ENCODE measurements around the gene WDR70. TPM values are rescaled to one million over a fixed set of nuclear protein-coding genes. Genes with fewer than 3 reads are reported as not detected.
"Not testable (repeated sequence)": the region's sequence is repeated elsewhere in the genome, so short reads cannot be mapped to it uniquely, and the experiment has no call there.

Gene WDR70
- 34.3 TPM for total RNA-seq

DNA sequence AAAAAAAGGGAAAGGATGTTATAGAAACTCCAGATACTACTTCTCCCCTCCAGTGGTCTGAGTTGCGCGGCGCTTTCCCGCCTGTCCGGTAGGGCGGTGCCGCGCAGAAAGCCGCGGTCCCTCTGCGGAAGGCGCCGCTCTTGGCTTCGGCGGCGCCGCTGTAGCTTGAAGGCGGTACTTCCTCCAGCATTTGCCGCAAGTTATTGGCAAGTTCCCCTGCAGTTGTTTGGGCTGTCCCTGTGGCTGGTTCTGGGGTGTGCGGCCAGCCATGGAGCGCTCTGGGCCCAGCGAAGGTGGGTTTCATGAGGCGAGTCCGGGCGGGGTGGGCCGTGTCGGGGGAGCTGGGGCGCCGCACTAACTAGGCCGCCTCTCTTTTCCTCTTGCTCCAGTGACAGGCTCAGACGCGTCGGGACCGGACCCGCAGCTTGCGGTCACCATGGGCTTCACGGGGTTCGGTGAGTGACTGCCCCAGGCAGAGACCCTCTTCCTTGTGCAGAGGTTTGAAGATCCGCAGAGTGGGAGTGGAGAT lies at the start of gene WDR70:
Gene WDR70 (plus strand): TSS at position 219 of the 529 bp plus-strand sequence. CDS start 50 bp downstream, at position 269.
- DNase-seq: peak; percentile 79

- not testable (repeated sequence) for DNase-seq
Measured at GRCh38 chr5:37334754-37335153, 44.4 kb upstream of the WDR70 start.

GRCh38 chr5:37342741-37343140 lies 36.4 kb upstream of the WDR70 start:
- not testable (repeated sequence) for DNase-seq

GRCh38 chr5:37355161-37355560 lies 24.0 kb upstream of the WDR70 start:
- DNase-seq: no peak

GRCh38 chr5:37370550-37370863 lies 8.6 kb upstream of the WDR70 start:
- no peak for DNase-seq

DNA sequence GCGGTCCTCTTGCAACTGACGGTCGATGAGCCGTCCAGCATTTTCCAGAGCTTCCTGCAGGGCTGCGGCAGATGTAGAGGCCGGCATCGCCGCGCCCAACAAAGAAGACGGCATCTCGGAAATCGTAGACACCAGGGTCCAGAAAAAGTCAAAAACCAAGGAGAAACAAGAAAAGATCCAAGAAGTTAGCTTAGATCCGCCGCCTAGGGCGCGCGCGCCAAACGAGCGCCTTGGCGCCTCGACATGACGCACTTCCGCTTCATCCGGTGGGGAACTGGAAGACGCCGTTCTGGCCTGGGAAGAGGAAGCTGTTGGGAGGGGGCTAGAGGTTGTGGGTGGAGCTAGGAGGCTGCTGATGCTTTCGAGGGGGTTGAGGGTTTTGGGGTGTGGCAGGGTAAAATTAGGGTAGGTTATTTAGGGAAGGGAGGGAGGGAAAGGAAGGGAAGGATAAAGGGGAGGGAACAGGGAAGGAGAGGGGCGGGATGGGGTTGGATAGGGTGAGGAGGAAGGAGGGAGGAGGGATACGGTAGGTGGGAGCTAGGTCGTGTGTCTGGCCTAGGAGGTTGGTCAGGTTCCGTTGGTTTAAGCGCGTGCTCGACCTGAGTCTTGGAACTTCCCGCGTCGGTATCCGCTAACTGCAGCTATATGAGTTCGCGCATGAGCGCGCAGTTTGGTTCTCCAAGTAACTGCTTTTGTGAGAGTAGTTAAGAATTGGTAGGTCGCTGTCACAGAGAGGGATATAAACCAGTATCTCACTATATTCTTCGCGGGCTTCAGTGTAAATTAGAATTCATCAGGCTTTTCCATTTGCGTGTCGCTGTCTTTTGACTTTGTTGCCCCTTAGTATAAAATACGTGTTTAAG lies 8.0 kb upstream of the WDR70 start, which contains the start of gene NUP155:
Gene NUP155 (minus strand): TSS at position 243 of the 863 bp plus-strand sequence. CDS start 129 bp downstream, at position 114.
- peak; percentile 96 for DNase-seq

DNA sequence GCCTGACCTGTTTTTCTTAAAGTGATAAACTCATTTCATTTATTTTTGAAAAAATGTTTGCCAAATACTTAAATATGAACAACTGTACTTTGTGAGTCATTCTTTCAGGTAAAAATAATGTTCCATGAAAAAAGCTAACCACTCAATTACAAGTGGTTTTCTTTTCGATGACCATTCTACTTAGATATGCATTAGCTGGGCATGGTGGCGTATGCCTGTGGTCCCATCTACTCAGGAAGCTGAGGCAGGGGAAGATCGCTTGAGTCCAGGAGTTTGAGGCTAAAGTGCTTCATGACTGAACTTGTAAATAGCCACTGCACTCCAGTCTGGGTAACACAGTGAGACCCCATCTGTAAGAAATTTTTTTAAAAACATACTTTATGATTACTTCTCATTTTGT lies 4.0 kb upstream of the WDR70 start:
- no peak for DNase-seq

DNA sequence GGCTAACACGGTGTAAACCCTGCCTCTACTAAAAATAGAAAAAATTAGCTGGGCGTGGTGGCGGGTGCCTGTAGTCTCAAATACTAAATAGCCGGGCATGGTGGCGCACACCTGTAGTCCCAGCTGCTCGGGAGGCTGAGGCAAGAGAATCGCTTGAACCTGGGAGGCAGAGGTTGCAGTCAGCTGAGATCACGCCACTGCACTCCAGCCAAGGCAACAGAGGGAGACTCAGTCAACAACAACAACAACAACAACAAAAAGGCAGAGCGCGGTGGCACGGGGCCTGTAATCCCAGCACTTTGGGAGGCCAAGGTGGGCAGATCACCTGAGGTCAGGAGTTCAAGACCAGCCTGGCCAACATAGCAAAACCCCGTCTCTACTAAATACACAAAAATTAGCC lies 1.1 kb upstream of the WDR70 start:
- not testable (repeated sequence) for DNase-seq

DNA sequence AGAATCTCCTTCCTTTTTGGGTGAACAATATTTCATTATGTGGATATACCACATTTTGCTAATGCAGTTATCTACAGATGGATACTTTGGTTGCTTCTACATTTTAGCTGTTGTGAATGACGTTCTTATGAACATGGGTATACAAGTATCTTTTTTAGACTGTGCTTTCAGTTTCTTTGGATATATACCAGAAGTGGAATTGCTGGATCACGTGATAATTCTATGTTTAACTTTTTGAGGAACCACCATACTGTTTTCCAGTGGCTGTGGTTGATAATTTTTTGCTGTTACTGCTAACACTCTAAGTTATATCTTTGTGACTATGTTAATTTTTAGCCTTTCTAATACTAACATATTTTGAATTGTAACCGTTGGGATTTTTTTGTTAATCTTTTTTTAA lies 12.5 kb downstream of the WDR70 start:
- DNase-seq: no peak

DNA sequence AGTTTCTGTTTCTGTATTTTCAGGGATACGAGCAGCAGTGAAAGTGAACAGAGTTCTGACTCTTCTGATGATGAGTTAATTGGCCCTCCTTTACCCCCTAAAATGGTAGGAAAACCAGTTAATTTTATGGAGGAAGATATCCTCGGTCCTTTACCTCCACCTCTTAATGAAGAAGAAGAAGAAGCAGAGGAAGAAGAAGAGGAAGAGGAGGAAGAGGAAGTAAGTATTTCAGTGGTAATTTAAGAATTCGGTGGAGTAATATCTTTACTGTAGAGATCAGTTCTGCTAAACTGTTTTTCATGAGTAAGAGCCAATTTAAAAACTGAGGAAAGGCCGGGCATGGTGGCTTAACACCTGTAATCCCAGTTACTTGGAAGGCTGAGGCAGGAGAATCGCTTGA lies 17.2 kb downstream of the WDR70 start:
- DNase-seq: no peak

DNA sequence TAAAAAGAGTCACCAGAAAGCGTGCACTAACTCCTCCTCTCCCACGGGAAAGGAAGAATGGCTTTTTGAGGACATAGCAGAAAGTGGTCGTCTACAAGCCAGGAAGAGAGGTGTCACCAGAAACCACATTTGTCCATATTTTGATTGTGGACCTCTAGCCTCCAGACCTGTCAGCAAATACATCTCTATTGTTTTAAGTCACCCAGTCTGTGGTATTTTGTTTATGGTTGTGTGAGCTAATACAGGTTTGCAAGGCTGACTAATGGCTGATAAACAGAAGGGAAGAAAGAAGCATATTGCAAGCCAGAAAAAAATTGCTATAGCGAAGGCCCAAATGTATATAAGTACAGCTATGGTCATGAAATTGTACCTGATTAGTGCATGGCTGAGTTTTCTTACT lies 21.4 kb downstream of the WDR70 start:
- no peak for DNase-seq

DNA sequence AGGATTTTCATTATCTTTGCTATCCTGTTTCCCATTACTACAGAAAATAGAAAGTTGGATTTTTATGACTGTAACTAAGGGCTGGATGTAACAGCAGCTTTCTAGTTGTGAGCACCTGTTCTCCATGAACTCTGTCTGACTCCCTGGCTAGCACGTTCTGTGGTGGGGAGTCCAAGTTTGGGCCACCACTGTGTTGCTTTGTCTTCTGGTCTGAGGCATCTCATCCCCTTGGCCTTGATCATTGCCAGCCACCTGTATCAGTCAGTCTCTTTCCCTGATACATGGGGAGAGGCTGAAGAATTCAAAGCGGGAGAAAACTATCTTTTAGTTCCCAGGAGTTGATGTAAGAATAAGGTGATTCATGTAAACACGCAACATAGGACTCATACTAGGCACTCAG lies 33.4 kb downstream of the WDR70 start:
- DNase-seq: no peak

DNA sequence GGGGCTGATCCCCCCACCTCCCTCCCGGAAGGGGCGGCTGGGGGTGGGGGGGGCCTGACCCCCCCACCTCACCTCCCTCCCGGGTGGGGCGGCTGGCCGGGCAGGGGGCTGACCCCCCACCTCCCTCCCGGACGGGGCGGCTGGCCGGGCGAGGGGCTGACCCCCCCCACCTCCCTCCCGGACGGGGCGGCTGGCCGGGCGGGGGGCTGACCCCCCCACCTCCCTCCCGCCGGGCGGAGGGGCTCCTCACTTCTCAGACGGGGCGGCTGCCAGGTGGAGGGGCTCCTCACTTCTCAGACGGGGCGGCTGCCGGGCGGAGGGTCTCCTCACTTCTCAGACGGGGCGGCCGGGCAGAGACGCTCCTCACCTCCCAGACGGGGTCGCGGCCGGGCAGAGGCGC lies 36.3 kb downstream of the WDR70 start:
- not testable (repeated sequence) for DNase-seq

DNA sequence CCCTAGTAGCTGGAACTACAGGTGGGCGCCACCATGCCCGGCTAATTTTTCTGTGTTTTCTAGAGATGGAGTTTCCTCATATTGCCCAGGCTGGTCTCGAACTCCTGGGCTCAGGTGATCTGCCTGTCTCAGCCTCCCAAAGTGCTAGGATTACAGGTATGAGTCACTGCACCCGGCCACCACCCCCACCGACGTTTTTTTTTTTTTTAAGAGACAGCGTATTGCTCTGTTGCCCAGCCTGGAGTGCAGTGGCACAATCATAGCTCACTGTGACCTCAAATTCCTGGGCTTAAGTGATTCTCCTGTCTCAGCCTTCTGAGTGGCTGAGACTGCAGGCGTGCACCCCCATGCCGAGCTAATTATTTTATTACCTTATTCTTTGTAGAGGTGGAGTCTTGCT lies 38.2 kb downstream of the WDR70 start:
- no peak for DNase-seq

GRCh38 chr5:37424441-37424840 lies 45.3 kb downstream of the WDR70 start:
- DNase-seq: no peak

DNA sequence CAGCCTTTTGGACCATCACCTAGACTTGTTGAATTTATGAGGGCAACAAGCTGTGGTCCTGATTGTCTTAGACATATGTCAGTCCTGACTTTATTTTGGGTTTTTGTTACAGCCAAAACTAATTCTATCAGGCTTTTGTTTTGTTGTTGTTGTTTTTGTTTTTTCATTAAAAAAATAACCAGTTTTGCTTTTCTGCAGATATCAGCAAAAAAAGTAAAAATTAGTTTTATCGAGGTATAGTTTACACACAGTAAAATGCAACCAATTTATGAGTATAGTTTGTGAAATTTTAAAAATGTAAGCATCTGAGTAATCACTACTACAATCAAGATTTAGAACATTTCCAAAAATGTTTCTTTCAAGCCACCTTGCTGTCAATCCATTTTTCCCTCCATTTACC lies 48.9 kb downstream of the WDR70 start:
- no peak for DNase-seq

DNA sequence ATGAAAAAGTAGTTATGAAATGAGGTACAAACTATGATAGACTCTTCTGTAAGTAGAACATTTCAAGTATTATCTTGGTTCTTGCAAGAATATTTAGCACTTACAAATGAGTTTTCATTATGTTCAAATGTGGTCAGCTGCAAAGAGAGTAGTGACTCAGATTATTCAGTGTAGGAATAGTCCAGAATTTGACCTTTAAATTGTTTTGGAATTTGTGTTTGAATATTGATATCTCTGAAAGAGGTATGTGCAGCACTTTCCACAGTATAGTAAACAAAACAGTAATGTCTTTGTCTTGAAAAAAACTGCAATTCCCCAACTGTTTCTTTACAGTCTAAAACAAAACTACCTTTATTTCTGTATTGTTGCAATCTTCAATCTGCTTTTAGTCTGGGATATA lies 56.1 kb downstream of the WDR70 start:
- no peak for DNase-seq

- DNase-seq: no peak
Measured at GRCh38 chr5:37436146-37436934, 57.2 kb downstream of the WDR70 start.

GRCh38 chr5:37437711-37438110 lies 58.6 kb downstream of the WDR70 start:
- DNase-seq: no peak

DNA sequence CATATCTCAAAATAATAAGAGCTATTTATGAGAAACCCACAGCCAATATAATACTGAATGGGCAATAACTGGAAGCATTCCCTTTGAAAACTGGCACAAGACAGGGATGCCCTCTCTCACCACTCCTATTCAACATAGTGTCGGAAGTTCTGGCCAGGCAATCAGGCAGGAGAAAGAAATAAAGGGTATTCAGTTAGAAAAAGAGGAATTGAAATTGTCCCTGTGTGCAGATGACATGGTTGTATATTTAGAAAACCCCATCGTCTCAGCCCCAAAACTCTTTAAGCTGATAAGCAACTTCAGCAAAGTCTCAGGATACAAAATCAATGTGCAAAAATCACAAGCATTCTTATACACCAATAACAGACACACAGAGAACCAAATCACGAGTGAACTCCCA lies 66.7 kb downstream of the WDR70 start:
- DNase-seq: not testable (repeated sequence)

DNA sequence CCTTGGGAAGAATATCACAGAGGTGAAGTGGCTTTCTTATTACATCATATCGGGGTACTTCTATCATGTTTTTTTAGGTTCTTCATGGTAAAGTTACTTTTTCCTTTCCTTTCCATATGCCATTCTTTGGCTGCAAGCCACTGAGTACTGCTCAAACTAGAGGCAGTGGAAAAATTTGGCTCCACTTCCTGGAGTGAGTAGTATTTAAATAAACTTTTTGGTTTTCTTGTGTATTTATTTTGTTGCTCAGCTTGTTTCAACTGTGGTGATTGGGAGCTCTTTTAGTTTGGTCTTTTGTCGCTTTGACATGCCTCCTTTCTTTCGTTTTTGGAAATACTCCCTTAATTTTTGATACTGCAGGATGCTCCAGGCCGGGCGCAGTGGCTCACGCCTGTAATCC lies 69.8 kb downstream of the WDR70 start:
- DNase-seq: no peak

GRCh38 chr5:37451991-37452390 lies 72.9 kb downstream of the WDR70 start:
- not testable (repeated sequence) for DNase-seq

GRCh38 chr5:37453252-37453651 lies 74.1 kb downstream of the WDR70 start:
- DNase-seq: not testable (repeated sequence)

All from skin of body (tissue), 2 donors.